Measurements from ENCODE around the gene CLCN3.

CLCN3 gene

GRCh38 chr4:169715826-169716225 is 95.4 kb downstream of the CLCN3 start:
- no peak for TF ChIP-seq CTCF (IDR thresholded peaks at IDR 0.05; ENCODE audit: unreplicated experiment in 3 of 3)
- Mint-ChIP-seq H3K27me3 (ENCODE audit: low read depth) (no peaks in the 10 kb centered on the region), H3K27ac (no peak overlapping the region), H3K36me3 (ENCODE audit: low read depth) (peaks cover 39% of the 10 kb centered on the region), H3K4me1 (no peaks in the 10 kb centered on the region), H3K4me3 (no peak overlapping the region), H3K9me3 (no peaks in the 10 kb centered on the region)

- Mint-ChIP-seq H3K27ac (no peak overlapping the region), H3K9me3 (no peaks in the 10 kb centered on the region), H3K36me3 (ENCODE audit: low read depth) (peaks cover 39% of the 10 kb centered on the region), H3K4me3 (no peak overlapping the region), H3K4me1 (no peaks in the 10 kb centered on the region), H3K27me3 (ENCODE audit: low read depth) (no peaks in the 10 kb centered on the region)
- no peak for TF ChIP-seq CTCF (IDR thresholded peaks at IDR 0.05; ENCODE audit: unreplicated experiment in 3 of 3)
These were observed 96.3 kb downstream of the CLCN3 start for GRCh38 chr4:169716677-169717076.

GRCh38 chr4:169720529-169720928 is 100.2 kb downstream of the CLCN3 start:
- H3K27me3 Mint-ChIP-seq (ENCODE audit: low read depth): no peaks in the 10 kb centered on the region
- H3K4me1 Mint-ChIP-seq: no peaks in the 10 kb centered on the region
- H3K27ac Mint-ChIP-seq: peak overlapping the region in 1 of 3 experiments; percentile 5
- TF ChIP-seq CTCF (IDR thresholded peaks at IDR 0.05; ENCODE audit: unreplicated experiment in 3 of 3): no peak
- peaks cover 22% of the 10 kb centered on the region for H3K36me3 Mint-ChIP-seq (ENCODE audit: low read depth)
- H3K4me3 Mint-ChIP-seq: no peak overlapping the region
- H3K9me3 Mint-ChIP-seq: no peaks in the 10 kb centered on the region

- Mint-ChIP-seq H3K4me3 (no peak overlapping the region), H3K4me1 (no peaks in the 10 kb centered on the region), H3K27ac (no peak overlapping the region), H3K9me3 (no peaks in the 10 kb centered on the region), H3K36me3 (ENCODE audit: low read depth) (peaks cover 14% of the 10 kb centered on the region), H3K27me3 (ENCODE audit: low read depth) (no peaks in the 10 kb centered on the region)
- no peak for TF ChIP-seq CTCF (IDR thresholded peaks at IDR 0.05; ENCODE audit: unreplicated experiment in 3 of 3)
These were observed 103.0 kb downstream of the CLCN3 start for GRCh38 chr4:169723207-169723965.

GRCh38 chr4:169724260-169724659 is 103.9 kb downstream of the CLCN3 start:
- H3K27me3 Mint-ChIP-seq (ENCODE audit: low read depth): no peaks in the 10 kb centered on the region
- H3K36me3 Mint-ChIP-seq (ENCODE audit: low read depth): peaks cover 12% of the 10 kb centered on the region
- no peaks in the 10 kb centered on the region for H3K4me1 Mint-ChIP-seq
- no peak for TF ChIP-seq CTCF (IDR thresholded peaks at IDR 0.05; ENCODE audit: unreplicated experiment in 3 of 3)
- H3K4me3 Mint-ChIP-seq: no peak overlapping the region
- no peaks in the 10 kb centered on the region for H3K9me3 Mint-ChIP-seq
- H3K27ac Mint-ChIP-seq: no peak overlapping the region

GRCh38 chr4:169727616-169728015 is 107.2 kb downstream of the CLCN3 start:
- no peak for TF ChIP-seq CTCF (IDR thresholded peaks at IDR 0.05; ENCODE audit: unreplicated experiment in 3 of 3)
- H3K4me1 Mint-ChIP-seq: no peaks in the 10 kb centered on the region
- H3K27me3 Mint-ChIP-seq (ENCODE audit: low read depth): no peaks in the 10 kb centered on the region
- no peak overlapping the region for H3K27ac Mint-ChIP-seq
- peaks cover 19% of the 10 kb centered on the region for H3K36me3 Mint-ChIP-seq (ENCODE audit: low read depth)
- H3K9me3 Mint-ChIP-seq: no peaks in the 10 kb centered on the region
- H3K4me3 Mint-ChIP-seq: no peak overlapping the region

Data from nephron (organoid).